ENCODE results near the gene SIDT2.

Gene SIDT2

DNA sequence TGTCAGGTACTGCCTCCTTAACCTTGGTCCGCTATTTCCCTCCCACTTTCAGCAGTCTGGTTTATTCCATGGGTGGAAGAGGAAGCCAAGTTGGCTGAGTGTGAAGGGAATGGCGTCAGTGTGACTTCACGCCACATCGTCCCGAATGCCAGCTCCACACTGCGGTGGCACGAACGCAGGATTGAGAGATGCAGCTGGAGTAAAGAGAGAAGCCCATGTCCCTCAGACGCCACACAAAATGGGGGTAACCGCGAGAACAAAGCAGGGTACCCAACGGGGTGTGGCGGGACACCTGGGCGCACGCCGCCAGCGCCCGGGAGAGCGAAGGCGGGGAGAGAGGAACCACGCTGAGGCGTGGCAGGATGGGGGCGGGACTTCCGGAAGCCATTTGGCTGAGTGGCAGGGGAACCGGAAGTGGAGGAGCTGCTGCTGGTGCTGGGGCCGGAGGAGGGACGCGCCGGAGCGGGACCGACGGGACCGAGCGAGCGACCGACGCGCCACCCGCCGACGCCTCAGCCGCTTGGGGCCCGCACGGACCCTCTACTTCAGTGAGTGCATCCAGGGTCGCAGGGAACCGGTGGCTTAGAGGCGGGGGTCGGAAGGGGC, 34.6 kb upstream of the SIDT2 start, which contains the start of gene PAFAH1B2:
PAFAH1B2 (plus strand) TSS at position 417 of the 606 bp plus-strand sequence. CDS start 8,161 bp downstream, outside the sequence.
- ChIA-PET CTCF (interaction anchor here (1.2 to 3.1 kb wide), 5 partner anchors 10 to 307 kb away, joined by 3 to 13 read pairs (median 11); partner anchors contain the start of genes APOA1 and SIDT2), POLR2A (interaction anchor here (0.6 to 2.9 kb wide), 9 partner anchors 23 to 353 kb away, joined by 3 to 19 read pairs (median 4); partner anchors contain the start of genes APOA5, SIDT2 and TAGLN)
- TF ChIP-seq, protein P1, sequence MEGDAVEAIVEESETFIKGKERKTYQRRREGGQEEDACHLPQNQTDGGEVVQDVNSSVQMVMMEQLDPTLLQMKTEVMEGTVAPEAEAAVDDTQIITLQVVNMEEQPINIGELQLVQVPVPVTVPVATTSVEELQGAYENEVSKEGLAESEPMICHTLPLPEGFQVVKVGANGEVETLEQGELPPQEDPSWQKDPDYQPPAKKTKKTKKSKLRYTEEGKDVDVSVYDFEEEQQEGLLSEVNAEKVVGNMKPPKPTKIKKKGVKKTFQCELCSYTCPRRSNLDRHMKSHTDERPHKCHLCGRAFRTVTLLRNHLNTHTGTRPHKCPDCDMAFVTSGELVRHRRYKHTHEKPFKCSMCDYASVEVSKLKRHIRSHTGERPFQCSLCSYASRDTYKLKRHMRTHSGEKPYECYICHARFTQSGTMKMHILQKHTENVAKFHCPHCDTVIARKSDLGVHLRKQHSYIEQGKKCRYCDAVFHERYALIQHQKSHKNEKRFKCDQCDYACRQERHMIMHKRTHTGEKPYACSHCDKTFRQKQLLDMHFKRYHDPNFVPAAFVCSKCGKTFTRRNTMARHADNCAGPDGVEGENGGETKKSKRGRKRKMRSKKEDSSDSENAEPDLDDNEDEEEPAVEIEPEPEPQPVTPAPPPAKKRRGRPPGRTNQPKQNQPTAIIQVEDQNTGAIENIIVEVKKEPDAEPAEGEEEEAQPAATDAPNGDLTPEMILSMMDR (IDR thresholded peaks at IDR 0.05; ENCODE audit: insufficient read depth, low read length, missing control alignments), result no peak
- H3K4me3 ChIP-seq (ENCODE audit: low read depth, low read length), result peak within 1 kb of the TSS; percentile 89
- no peak for DNase-seq (ENCODE audit: low read depth, low spot score)

DNA sequence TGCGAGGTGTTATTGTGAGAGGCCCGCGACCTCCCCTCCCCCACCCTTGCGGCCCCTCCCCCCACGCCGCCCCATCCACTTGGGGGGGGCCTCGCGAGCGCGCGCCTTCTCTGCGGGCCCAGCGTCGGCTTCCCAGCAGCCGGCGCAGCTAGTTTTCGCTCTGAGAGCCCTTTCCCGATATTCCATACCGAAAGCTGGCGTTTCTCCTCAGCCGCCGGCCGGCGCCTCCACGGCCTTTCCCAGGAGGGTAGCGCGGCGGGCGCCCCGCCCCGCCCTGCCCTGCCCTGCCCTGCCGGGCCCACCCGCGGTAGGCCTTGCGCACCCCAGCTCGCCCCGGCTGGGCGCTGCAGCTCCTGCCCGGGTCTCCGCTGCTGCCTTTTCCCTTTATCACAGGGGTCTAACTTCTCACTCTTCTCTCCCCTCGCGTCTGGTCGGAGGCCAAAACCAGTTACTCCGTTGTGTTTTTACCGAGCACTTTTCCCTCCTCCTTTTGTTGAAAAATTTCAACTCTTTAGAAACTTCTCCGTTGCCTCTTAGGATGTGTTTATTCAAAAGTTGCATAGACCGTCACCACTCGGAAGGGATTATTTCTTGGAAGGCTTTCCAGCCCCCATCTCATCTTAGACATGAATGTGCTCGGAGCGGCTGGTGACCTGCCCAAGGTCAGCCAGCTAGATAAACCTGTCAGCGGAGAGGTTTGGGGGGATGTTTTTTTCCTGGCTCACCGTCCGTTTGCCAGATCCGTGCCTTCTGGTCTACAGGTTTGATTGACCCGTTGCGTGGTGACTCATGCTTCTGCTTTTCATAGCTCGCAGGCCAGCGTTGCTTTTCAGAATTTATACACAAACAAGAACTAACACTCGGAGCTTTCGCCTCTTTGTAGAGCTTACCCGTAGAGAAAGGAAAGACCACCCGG, 33.8 kb upstream of the SIDT2 start:
- DNase-seq (ENCODE audit: low read depth, low spot score), result no peak
- CTCF ChIA-PET, result interaction anchor here (0.6 to 3.1 kb wide), 12 partner anchors 10 to 358 kb away, joined by 3 to 13 read pairs (median 6); partner anchors contain the start of genes APOA1, APOA5 and SIDT2
- POLR2A ChIA-PET, result interaction anchor here (0.6 to 2.9 kb wide), 9 partner anchors 22 to 77 kb away, joined by 3 to 19 read pairs (median 4); partner anchors contain the start of genes SIDT2 and TAGLN
- H3K4me3 ChIP-seq (ENCODE audit: low read depth, low read length), result peak overlapping the region; percentile 89
- TF ChIP-seq, protein P1 (IDR thresholded peaks at IDR 0.05; ENCODE audit: insufficient read depth, low read length, missing control alignments), result no peak

DNA sequence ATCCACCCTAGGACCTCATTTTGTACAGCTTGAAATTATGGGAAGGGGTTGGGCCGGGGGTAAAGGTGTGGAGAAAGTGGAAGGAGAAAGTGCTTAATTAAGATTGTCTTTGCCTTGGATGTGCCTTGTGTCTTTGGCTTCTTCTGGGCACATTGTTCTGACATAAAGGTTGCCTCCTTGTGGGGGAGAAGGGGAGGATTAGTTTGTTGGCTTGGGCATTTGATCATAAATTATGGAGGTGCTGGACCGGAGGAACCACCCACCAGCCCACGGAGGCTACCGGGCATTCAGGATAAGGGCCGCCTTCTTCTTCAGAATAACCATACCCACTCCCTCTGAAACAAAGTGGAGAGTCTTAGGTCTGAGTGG, 33.2 kb upstream of the SIDT2 start:
- TF ChIP-seq, protein P1 (IDR thresholded peaks at IDR 0.05; ENCODE audit: insufficient read depth, low read length, missing control alignments), result peak; percentile 20
- POLR2A ChIA-PET, result interaction anchor here (0.6 to 2.9 kb wide), 5 partner anchors 21 to 77 kb away, joined by 3 to 19 read pairs (median 4); partner anchors contain the start of gene SIDT2
- no peak for DNase-seq (ENCODE audit: low read depth, low spot score)
- CTCF ChIA-PET, result interaction anchor here (0.6 to 3.1 kb wide), 11 partner anchors 9 to 358 kb away, joined by 3 to 13 read pairs (median 6); partner anchors contain the start of genes APOA1, APOA5 and SIDT2
- H3K4me3 ChIP-seq (ENCODE audit: low read depth, low read length), result peak overlapping the region; percentile 89

DNA sequence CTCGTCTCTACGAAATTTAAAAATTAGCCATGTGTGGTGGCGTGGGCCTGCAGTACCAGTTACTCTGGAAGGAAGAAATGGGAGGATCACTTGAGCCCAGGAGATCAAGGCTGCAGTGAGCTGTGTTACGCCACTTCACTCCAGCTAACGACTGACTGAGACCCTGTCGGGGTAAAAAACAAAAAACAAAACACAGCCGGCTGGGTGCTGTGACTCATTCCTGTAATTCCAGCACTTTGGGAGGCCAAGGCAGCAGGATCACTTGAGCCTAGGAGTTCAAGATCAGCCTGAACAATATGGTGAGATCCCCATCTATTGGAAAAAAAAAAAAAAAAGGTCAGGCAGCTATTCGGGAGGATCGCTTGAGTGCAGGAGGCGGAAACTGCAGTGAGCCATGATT, 32.0 kb upstream of the SIDT2 start:
- ChIA-PET POLR2A (interaction anchor here (0.6 to 2.2 kb wide), 5 partner anchors 14 to 409 kb away, joined by 3 to 6 read pairs (median 3); no protein-coding TSS in a partner anchor), CTCF (interaction anchor here (0.8 to 3.4 kb wide), 8 partner anchors 8 to 360 kb away, joined by 3 to 16 read pairs (median 4); partner anchors contain the start of gene PCSK7)
- no peak for DNase-seq (ENCODE audit: low read depth, low spot score)
- H3K4me3 ChIP-seq (ENCODE audit: low read depth, low read length), result peak overlapping the region; percentile 10; the same call in 1 of the 2 replicates
- TF ChIP-seq, protein P1 (IDR thresholded peaks at IDR 0.05; ENCODE audit: insufficient read depth, low read length, missing control alignments), result no peak

DNA sequence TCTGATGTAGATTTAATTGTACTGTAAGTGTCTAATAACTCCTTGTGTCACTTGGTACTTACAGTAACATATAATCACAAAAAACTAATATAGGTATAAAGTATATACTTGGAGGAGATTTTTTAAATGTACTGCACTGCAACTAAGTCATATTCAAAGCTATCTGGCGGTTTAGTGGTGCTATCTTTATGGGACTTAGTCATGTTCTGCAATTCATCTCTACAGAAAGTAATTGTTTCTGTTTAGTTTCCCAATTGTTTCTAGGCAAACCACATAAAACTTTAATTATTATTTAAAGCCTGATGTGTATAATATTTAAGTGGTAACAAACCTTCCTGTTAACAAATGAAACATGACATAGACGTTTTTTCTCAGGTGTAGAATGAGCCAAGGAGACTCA, 26.5 kb upstream of the SIDT2 start:
- ChIA-PET CTCF (interaction anchor here (1.1 to 1.2 kb wide), 2 partner anchors 13 to 316 kb away, joined by 3 read pairs; no protein-coding TSS in a partner anchor), POLR2A (no interaction called here)
- no peak for DNase-seq (ENCODE audit: low read depth, low spot score)
- TF ChIP-seq, protein P1 (IDR thresholded peaks at IDR 0.05; ENCODE audit: insufficient read depth, low read length, missing control alignments), result no peak
- no peak overlapping the region for H3K4me3 ChIP-seq (ENCODE audit: low read depth, low read length)

Measured in AG04449 (cell line).